Muscle of leg (tissue), 11 donors: ENCODE results near the gene LRRN4. TPM values are rescaled to one million over a fixed set of nuclear protein-coding genes. Genes with fewer than 3 reads are reported as not detected.
"Not testable (repeated sequence)": the region's sequence is repeated elsewhere in the genome, so short reads cannot be mapped to it uniquely, and the experiment has no call there.

ENCODE experiments used
- DNase-seq: peaks from one replicate; pipeline ENCODE4 v3.0.0; 2013
- H3K27ac ChIP-seq: one replicate; pipeline ENCODE4 v1.5.1; 2013; ENCODE audit warnings: mild to moderate bottlenecking, low read length, control low read depth
- H3K27me3 ChIP-seq: one replicate; pipeline ENCODE4 v1.6.1; 2013; ENCODE audit warnings: low read length; ENCODE audit not compliant: control insufficient read depth, insufficient read depth
- H3K36me3 ChIP-seq: one replicate; pipeline ENCODE4 v1.6.1; 2013; ENCODE audit warnings: low read length; ENCODE audit not compliant: control insufficient read depth, insufficient read depth
- H3K4me1 ChIP-seq: one replicate; pipeline ENCODE4 v1.6.1; 2013; ENCODE audit warnings: low read length; ENCODE audit not compliant: control insufficient read depth, insufficient read depth
- H3K4me3 ChIP-seq: one replicate; pipeline ENCODE4 v1.5.1; 2013; ENCODE audit warnings: low read length, control low read depth
- H3K9me3 ChIP-seq: replicated peaks from 2 replicates; pipeline ENCODE4 v1.6.1; 2013; ENCODE audit warnings: low read depth, low read length; ENCODE audit not compliant: control insufficient read depth
- WGBS: methylation state at CpG from one replicate; pipeline ENCODE4 v1.1.5; 2013; ENCODE audit warnings: missing lambda C conversion rate; ENCODE audit not compliant: insufficient coverage; 5-methylcytosine and 5-hydroxymethylcytosine counted together
- polyA plus RNA-seq, 8 donors: library from polyadenylated mRNA; unstranded; fragments of 120-200 nt; gene quantifications; one replicate each; pipeline versions ENCODE4 v1.2.1 to v1.2.3, GENCODE V29; 2013; ENCODE audit warnings: inconsistent platforms in 1 of 8, low replicate concordance in 1 of 8; ENCODE audit not compliant: insufficient read length in 8 of 8, insufficient read depth in 1 of 8
- total RNA-seq: library from RNA; stranded (reverse); fragments of 120-200 nt; gene quantifications from one replicate; pipeline ENCODE4 v1.2.4, GENCODE V29; 2013

LRRN4 gene
- total and polyA plus RNA-seq, 9 donors: under 0.01 to 0.38 (median 0.20) TPM

DNA sequence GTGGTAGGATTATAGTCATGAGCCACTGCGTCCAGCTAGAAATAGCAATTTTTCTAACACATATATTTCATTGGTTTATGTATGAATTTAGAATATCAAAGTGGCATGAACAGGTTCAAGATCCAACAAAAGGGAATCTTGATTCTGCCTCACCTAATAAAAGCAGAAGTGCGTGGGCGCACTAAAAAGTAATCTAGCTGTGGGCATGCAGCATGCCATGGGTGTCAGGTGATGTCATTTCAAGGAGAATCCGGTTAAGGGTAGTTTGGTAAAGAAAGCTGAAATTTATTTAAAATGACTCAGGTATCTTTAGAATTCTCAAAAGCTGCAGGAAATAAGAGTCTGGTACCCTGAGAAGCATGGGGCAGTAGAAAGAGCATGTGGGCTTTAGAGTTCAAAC is 17.6 kb downstream of the LRRN4 start:
- no peaks in the 10 kb centered on the region for H3K4me1 ChIP-seq
- H3K9me3 ChIP-seq: no peaks in the 10 kb centered on the region
- peaks cover 50% of the 10 kb centered on the region for H3K36me3 ChIP-seq
- no peak for DNase-seq
- no peak overlapping the region for H3K27ac ChIP-seq
- 67% methylated on average over 1 of the region's 4 CpGs for WGBS
- H3K4me3 ChIP-seq: no peak overlapping the region
- H3K27me3 ChIP-seq: no peaks in the 10 kb centered on the region

DNA sequence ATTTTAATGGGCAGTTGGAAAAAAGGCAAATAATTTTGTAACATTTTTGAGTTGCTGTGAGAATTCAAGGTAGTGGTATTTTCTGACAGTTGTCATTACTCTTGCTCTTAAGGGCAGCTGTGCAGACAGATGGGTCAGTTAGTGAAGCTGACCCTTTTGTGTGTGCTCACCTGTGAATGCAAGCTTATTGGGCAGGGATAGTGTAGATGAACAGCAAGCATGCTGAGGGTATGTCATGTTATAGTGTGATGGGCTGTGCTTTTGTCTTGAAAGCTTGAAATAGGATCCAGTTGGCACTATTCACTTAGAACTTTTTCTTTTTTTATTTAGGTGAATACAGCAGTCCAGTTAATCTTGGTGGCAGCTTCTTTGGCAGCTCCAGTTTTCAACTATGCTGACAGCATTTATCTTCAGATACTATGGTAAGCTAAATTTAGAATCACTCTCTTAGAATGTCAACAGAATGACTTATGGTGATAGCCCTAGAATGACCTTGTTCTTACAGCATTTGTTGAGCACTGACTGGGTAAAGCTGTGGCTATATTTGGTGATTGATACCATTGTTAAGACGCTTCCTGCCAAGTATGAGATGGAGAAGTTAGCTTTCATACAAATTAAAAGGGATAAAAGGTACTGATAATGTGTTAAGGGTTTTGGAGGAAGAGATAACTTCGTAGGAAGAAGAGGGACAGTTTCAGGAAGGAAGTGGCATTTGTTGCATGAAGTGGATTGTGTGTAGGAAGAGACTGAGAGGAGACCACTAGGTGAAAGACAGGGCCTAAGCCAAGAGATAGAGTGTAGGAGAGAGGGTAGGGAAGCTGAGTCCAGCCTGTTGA is 19.5 kb downstream of the LRRN4 start:
- 79% methylated on average over 2 of the region's 2 CpGs for WGBS
- Histone ChIP-seq H3K4me3 (no peak overlapping the region), H3K4me1 (no peaks in the 10 kb centered on the region), H3K27ac (peak overlapping the region; percentile 31), H3K27me3 (no peaks in the 10 kb centered on the region), H3K36me3 (peaks cover 37% of the 10 kb centered on the region), H3K9me3 (no peaks in the 10 kb centered on the region)
- peak; percentile 38 for DNase-seq

DNA sequence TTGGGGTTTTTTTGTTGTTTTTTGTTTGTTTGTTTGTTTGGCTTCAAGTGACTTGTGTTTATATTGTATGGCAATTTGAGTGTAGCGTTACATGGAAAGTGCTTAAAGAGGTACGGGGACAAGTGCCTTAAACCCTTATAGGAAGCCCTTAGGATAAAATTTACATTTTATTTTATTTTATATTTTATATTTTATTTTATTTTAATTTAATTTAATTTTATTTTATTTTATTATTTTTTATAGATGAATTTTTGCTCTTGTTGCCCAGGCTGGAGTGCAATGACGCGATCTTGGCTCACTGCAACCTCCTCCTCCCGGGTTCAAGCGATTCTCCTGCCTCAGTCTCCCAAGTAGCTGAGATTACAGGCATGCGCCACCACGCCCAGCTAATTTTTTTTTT is 21.0 kb downstream of the LRRN4 start:
- DNase-seq, H3K4me3 ChIP-seq, H3K9me3 ChIP-seq, H3K4me1 ChIP-seq, H3K27me3 ChIP-seq, H3K27ac ChIP-seq: not testable (repeated sequence)
- WGBS: no CpG with 5 or more reads among the region's 8 CpGs
- H3K36me3 ChIP-seq: peaks cover 28% of the 10 kb centered on the region

DNA sequence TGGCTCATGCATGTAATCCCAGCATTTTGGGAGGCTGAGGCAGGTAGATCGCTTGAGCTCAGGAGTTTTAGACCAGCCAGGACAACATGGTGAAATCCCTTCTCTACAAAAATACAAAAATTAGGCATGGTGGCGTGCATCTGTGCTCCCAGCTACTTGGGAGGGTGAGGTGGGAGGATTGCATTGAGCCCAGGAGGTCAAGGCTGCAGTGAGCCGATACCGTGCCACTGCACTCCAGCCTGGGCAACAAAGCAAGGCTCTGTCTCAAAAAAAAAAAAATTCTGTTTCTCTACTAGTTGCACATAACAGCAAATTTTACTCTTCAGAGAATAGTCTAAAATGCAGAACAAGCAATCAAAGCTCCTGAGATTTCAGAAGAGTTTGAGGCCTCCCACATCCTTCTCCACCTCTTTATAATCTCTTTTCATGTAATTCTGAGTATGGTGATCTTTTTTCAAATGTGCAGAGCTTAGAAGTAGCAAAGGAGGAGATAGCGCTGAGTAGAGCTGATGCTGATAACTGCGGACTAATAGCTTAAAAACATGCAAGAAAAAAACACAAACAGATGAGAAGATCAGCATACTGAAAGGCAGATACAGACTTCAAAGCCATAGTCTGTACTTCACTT is 23.3 kb downstream of the LRRN4 start:
- WGBS: no CpG with 5 or more reads among the region's 6 CpGs
- DNase-seq: no peak
- no peaks in the 10 kb centered on the region for H3K4me1 ChIP-seq
- H3K27ac ChIP-seq: no peak overlapping the region
- no peaks in the 10 kb centered on the region for H3K27me3 ChIP-seq
- H3K9me3 ChIP-seq: peaks cover 1% of the 10 kb centered on the region
- no peak overlapping the region for H3K4me3 ChIP-seq
- H3K36me3 ChIP-seq: peaks cover 24% of the 10 kb centered on the region

DNA sequence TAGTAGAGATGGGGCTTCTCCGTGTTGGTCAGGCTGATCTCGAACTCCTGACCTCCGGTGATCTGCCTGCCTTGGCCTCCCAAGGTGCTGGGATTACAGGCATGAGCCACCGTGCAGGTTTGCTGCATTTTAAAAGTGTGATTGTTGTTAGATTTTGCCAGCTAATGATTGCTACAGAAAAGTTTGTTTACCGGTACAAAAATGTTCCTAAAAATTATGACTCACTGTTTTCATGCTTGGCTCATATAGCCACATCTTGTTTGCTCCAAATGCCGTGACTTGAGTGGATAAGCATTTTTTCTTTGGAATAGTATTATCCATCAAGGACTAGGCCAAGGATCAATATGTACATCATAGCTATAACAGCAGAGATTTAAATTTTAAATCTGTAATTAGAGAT is 24.3 kb downstream of the LRRN4 start:
- Histone ChIP-seq H3K27ac (no peak overlapping the region), H3K27me3 (no peaks in the 10 kb centered on the region), H3K36me3 (peaks cover 27% of the 10 kb centered on the region), H3K4me1 (no peaks in the 10 kb centered on the region), H3K4me3 (no peak overlapping the region), H3K9me3 (peaks cover 12% of the 10 kb centered on the region)
- no peak for DNase-seq
- 100% methylated on average over 3 of the region's 6 CpGs for WGBS

DNA sequence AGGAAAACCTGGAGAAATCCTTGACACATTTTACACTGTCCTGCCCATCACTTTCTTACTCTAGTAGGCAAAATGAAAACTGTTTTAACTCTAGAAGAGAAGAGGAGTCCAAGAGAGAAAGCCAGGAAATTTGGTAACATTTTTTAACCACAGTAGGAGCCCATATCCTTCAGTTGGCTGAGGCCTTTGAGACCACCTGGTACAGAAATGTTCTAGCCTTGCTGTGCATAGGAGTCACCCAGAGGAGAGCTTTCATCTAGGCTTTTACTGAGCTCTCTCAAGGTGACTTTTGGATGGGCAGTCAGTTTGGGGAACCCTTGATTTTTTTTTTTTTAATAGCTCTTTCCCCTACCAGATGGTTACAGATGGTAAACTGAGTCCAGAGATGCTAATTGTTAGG is 25.0 kb downstream of the LRRN4 start:
- H3K4me3 ChIP-seq: no peak overlapping the region
- peaks cover 28% of the 10 kb centered on the region for H3K36me3 ChIP-seq
- H3K27me3 ChIP-seq: no peaks in the 10 kb centered on the region
- no peak overlapping the region for H3K27ac ChIP-seq
- DNase-seq: no peak
- no peaks in the 10 kb centered on the region for H3K4me1 ChIP-seq
- peaks cover 15% of the 10 kb centered on the region for H3K9me3 ChIP-seq

DNA sequence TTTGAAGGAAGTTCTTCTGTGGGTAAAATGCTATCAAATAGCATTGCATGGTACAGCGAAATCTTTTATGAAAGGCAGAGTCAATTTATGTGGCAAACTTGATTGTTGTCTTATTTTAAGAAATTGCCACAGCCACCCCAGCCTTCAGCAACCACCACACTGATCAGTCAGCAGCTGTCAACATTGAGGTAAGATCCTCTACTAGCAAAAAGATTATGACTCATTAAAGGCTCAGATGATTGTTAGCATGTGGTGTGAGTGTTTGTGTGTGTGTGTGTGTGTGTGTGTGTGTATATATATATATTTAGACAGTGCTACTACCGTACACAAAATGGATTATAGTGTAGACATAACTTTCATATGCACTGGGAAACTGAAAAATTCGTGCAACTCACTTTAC is 27.8 kb downstream of the LRRN4 start:
- no peaks in the 10 kb centered on the region for H3K4me1 ChIP-seq
- H3K4me3 ChIP-seq: no peak overlapping the region
- DNase-seq: no peak
- no peak overlapping the region for H3K27ac ChIP-seq
- WGBS: no CpG with 5 or more reads among the region's 3 CpGs
- H3K36me3 ChIP-seq: peaks cover 30% of the 10 kb centered on the region
- no peaks in the 10 kb centered on the region for H3K27me3 ChIP-seq
- H3K9me3 ChIP-seq: peaks cover 15% of the 10 kb centered on the region

DNA sequence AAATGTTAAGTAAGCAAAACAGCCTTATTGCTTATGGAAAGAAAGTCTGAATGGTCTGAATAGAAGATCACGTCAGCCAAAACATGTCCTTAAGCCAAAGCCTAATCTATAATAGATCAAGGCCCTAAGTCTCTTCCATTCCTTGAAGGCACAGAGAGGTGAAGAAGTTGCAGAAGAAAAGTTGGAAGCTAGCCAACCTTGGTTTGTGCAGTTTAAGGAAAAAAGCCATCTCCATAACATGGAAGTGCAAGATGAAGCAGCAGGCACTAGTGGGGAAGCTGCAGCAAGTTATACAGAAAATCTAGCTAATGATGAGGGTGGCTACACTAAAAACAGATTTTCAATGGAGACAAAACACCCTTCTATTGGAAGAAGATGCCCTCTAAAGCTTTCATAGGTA is 29.1 kb downstream of the LRRN4 start:
- no peak for DNase-seq
- Histone ChIP-seq H3K36me3 (peaks cover 33% of the 10 kb centered on the region), H3K4me3 (no peak overlapping the region), H3K9me3 (peaks cover 15% of the 10 kb centered on the region), H3K27ac (no peak overlapping the region), H3K4me1 (no peaks in the 10 kb centered on the region), H3K27me3 (no peaks in the 10 kb centered on the region)
- WGBS: no CpG with 5 or more reads among the region's 1 CpG

DNA sequence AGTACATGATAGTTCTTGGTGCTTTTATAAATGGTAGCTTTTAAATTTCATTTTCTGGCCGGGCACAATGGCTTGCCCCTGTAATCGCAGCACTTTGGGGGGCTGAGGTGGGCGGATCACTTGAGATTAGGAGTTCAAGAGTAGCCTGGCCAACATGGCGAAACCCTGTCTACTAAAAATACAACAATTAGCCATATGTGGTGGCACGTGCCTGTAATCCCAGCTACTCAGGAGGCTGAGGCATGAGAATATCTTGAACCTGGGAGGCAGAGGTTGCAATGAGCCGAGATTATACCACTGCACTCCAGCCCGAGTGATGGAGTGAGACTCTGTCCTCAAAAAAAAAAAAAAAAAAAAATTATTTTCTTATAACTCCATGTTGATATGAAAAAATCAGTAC is 36.0 kb downstream of the LRRN4 start:
- H3K9me3 ChIP-seq: no peaks in the 10 kb centered on the region
- H3K4me3 ChIP-seq: no peak overlapping the region
- no peak overlapping the region for H3K27ac ChIP-seq
- no CpG with 5 or more reads among the region's 7 CpGs for WGBS
- no peaks in the 10 kb centered on the region for H3K27me3 ChIP-seq
- H3K4me1 ChIP-seq: no peaks in the 10 kb centered on the region
- DNase-seq: no peak
- peaks cover 13% of the 10 kb centered on the region for H3K36me3 ChIP-seq

DNA sequence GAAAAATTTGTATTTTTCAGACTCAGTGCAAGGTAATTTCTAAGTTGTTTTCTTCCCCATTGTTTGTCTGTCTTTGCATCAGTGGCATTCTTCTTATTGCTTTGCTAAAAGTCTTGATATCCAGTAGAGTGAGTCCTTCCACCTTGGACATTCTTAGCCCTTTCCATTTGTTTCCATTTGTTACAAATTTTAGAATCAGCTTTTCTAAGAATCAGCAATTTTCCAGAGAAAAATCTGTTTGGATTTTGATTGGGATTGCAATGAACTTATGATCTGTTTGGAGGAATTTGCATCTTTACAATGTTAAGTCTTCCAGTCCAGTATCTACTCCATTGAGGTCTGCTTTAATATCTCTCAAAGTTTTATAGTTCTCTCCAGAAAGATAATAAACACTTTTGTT is 36.4 kb downstream of the LRRN4 start:
- DNase-seq: no peak
- no peaks in the 10 kb centered on the region for H3K9me3 ChIP-seq
- H3K4me1 ChIP-seq: no peaks in the 10 kb centered on the region
- H3K27ac ChIP-seq: no peak overlapping the region
- no peaks in the 10 kb centered on the region for H3K27me3 ChIP-seq
- H3K36me3 ChIP-seq: peaks cover 17% of the 10 kb centered on the region
- H3K4me3 ChIP-seq: no peak overlapping the region
